GM19397 (cell line): Measurements from ENCODE around the gene HUS1.
"Not testable (repeated sequence)": the region's sequence is repeated elsewhere in the genome, so short reads cannot be mapped to it uniquely, and the experiment has no call there.

Source experiments
- ATAC-seq: cut with Tn5 transposase; IDR thresholded peaks from one replicate; pipeline ENCODE4 v1.9.1; 2021; ENCODE audit warnings: mild to moderate bottlenecking, moderate library complexity; ENCODE audit not compliant: unreplicated experiment

The HUS1 gene

DNA sequence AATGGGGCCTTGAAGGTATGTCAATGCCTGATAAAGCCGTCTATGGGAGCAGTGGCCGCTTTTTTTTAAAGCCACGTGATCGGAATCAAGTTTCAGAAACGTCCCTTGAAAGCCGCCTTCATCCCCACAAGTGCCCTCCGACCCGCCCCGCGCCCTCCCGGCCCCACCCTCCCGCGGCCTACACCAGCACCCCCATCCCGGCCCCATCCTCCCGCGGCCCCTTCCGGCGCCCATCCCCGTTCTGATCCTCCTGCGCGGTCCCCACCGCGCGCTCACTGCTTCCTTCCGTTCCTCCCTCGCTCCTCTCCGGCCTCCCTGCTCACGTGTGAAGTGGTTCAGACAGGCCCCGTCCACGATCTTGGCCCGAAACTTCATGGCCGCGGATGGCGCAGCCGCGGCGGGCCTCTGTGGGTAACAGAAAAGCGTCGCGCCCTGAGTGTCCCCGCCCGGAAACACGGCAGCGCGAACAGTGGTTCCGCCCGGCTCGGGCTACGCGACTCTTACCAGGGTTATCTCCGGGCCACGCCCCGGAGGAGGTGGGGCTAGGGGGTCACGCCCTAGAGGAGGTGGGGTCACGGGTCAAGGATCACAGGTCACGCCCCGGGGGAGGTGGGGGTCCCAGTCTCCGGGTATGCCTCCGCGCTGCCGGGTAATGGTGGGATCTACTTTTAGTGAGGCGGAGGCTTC, at the start of gene HUS1:
TSS of gene HUS1 (minus strand) at position 471 of the 687 bp plus-strand sequence. CDS start at position 375, 96 bp downstream.
- ATAC-seq = peak; percentile 99

DNA sequence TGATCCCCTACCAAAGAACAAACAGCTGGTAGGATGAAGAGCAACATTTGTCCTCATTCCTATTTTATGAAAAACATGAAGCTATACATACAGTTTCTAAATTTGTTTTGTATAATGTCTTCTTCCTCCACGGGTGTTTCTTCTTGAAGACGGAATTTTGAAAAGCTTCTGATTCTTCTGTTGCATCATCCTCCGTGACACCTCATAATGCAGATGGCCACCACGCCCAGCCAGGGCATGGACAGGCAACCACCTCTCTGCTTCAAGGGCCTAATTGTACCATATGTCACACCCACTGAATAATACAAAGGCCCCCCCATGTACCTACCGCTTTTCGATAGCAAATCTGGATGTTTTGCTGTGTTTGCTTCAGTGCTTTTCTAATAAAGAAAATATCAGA, 49.5 kb upstream of the HUS1 start, which contains the start of gene SUN3:
TSS of gene SUN3 (minus strand) at position 170 of the 400 bp plus-strand sequence. CDS start at position 1, 169 bp downstream.
- no peak for ATAC-seq

DNA sequence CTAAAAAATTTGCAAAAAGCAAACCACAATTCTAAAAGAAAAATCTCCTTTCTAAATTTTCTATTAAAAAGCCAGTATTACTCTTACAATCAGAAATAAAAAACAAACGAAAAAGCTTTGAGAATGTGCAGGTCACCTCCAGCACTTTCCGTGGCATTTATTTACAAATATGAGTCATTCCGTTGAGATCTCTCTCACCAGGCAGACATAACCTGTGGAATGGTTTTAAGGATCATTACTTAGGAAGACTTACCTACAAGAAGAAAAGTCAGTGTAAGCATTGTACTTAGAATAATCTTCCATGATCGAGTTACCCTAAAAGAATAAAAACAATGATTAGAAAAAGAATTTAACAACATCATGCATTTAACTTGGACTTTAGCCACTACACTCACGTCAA, 46.2 kb upstream of the HUS1 start:
- no peak for ATAC-seq

DNA sequence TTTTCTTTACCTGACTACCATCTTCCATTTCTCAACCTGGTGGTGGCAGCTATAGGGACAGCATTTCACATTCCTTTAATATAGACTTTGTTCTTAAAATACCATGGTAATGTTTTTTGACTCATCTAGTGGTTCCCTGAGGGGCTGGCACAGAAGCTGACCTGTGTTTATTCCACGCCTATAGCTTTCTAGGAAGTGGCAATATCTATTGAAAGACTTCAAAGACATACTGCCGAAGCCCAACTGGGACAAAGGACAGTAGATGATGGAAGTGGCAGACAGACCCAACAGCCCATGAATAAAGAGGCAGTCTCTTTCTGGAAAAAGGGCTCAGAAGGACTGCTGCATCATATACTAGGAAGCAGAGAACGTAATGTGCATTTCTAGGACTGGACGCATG, 38.3 kb upstream of the HUS1 start:
- ATAC-seq = no peak

DNA sequence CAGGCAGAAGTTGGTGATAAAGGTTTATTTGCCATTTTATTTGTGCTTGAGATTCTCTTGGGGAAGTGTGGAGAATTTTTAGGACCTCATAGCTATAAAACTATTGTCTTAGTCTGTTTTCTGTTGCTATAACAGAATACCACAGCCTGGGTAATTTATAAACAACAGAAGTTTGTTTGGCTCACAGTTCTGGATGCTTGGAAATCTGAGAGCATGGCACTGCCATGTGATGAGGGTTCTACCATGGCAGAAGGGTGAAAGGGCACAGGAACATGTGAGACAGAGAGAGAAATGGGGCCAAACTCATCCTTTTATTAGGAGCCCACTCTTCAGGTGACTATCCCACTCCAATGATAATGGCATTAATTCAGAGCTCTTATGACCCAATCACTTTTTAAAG, 37.2 kb upstream of the HUS1 start:
- no peak for ATAC-seq

DNA sequence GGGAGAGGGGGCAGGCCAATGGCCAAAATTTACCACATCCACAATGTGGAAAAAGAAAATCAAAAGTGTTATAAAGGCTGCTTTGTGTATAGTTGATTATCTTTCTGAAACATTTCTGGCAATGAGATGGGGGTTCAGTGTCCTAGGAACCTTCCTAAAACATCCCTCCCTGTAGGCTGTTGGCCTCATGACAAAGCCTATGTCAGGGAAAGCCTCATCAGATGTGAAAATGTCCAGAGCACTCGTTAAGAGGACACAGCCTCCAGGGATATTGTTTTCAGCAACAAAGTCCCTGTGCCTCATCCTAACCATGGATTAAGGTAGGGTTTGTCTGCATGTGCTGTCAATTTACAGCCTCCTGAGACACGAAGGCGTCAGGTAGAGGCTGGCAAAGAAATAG, 32.5 kb upstream of the HUS1 start:
- ATAC-seq = no peak

DNA sequence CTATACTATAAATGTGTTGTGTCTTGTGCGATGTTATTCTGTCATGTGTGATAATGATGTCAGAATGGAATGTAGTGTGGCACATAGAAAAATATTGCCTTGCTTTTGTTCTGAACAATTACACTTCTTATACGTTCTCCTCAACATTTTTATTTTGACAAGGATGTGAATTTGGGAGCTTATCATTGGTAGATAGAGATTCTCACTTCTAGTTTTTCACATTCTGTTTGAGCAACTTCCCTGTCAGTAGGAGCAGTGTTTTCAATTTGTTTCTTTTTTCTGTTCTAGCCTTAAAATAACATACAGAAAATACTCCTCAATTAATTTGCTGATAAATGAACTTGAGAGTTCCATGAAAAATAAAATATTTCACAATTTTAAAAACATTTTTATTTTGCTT, 31.9 kb upstream of the HUS1 start:
- ATAC-seq = no peak

DNA sequence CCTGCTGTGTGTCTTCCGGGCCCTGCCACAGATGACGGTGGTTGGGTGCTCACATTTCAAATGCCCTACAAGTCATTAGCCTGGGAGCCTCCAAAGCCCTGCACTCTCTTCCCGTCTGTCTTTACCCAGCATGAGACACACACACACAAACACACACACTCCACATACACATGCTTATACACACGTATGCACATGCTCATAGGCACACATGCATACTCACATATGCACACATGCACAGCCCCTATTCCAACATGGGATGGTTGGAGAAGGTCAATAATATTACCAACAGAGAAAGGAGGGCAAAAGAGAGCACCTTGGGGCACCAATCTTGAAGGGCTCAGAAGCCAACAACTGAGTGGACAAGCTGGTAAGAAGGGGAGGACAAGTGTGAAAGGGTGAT, 30.5 kb upstream of the HUS1 start:
- no peak for ATAC-seq

DNA sequence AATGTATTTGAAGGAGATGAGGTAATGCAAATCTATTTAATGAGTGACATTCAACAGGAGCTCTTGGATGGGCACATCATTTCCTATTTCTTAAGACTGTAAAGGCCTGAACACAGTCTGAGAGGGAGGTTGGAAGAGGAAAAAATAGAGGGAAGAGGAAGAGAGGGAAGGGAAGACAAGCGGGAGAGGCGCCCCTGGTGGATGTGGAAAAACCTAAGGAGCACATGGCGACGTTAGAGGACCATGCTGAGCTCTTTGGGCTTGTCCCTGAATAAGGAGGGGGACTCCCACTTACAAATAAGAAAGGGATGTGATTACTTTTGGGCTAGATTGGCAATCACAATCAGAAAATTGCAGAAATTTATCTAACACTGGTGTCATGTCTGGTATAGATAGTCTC, 29.8 kb upstream of the HUS1 start:
- ATAC-seq = no peak

DNA sequence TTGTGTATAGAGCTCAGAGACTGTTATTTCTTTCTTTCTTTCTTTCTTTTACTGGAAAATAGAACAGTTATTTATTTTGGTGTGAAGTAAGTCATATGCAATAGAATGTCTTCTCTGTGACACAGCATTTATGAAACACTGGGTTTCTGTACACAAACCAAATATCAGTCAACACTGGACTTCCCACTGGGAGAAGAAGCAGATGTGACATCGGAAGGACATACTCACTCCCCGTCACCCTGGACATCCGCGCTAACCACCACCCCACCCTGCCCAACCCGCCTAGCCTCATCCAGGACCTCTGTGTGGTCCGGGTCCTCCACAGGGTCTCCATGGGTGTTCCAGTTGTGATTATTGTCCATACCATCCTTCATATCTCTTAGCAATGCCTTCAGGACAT, 27.5 kb upstream of the HUS1 start:
- ATAC-seq = no peak

DNA sequence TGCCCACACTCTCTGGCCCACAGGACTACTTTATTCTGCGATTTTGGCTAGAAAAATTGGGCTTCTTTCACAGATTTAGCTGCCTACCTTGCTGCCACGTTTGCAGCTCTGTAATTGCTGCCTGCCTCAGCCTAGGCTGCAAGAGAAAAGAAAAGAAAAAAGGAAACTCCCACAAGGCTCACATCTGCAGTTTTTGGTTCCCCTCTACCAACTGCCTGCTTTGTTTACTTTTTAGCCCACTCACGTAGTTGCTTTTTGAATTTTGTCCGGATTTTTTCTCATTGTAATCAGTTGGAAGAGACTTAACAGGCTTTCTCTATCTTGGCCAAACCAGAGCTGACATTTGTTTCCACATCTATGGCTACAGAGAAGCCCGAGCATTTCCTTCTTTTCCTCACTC, 25.2 kb upstream of the HUS1 start:
- peak; percentile 77 for ATAC-seq

DNA sequence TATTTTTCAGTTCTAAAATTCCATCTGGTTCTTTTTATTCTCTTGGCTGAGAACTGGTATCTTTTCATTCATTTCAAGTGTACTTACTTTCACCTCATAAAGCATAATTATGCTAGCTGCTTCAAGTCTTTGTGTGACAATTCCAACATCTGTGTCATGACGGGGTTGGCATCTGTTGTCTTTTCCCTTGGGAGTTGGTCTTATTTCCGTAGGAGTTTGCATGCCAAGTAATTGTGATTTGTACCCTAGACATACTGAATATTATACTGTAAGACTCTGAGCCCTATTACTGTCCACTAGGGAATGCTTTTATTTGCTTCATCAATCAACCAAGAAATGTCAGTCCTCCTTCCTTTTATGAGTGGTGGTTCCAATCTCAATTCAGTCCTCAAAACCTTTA, 24.6 kb upstream of the HUS1 start:
- ATAC-seq = no peak

DNA sequence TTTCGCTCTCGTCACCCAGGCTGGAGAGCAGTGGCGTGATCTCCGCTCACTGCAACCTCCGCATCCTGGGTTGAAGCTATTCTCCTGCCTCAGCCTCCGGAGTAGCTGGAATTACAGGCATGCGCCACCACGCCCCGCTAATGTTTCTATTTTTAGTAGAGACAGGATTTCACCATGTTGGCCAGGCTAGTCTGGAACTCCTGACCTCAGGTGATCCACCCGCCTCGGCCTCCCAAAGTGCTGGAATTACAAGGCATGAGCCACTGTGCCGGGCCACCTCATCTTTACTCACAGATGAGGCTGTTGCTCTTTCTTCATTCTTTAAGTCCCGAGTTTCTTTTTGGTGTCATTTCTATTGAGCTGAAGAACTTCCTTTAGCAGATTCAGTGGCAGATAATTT, 20.7 kb upstream of the HUS1 start:
- not testable (repeated sequence) for ATAC-seq

DNA sequence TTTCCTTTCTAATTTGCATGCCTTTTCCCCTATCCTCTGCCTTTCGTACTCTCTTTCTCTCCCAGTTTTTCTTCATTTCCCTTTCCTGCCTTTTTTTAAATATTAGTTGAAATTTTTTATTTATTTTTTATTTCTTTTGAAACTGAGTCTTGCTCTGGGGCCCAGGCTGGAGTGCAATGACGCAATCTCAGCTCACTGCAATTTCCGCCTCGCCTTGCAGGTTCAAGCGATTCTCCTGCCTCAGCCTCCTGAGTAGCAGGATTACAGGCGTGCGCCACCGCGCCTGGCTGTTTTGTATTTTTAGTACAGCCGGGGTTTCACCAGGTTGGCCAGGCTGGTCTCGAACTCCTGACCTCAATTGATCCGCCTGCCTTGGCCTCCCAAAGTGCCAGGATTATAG, 20.0 kb upstream of the HUS1 start:
- no peak for ATAC-seq

DNA sequence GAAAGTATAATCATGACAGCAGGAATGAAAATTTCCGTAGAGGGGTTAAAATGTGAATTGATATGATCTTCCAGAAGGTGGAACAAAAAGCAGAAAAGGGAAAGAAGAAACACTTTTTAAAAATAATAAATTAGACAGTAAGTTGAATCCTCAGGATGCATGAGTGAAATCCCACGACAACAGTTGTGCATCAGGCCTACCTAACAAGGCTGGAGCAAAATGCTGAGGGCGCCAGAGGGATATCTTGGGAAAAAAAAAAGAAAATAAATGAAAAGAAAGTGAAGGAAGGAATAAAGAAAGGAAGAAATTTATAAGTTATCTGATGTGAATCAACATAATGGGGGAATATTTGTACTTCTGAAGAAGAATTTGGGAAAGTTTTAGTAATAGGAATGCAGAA, 13.0 kb upstream of the HUS1 start:
- ATAC-seq = no peak

DNA sequence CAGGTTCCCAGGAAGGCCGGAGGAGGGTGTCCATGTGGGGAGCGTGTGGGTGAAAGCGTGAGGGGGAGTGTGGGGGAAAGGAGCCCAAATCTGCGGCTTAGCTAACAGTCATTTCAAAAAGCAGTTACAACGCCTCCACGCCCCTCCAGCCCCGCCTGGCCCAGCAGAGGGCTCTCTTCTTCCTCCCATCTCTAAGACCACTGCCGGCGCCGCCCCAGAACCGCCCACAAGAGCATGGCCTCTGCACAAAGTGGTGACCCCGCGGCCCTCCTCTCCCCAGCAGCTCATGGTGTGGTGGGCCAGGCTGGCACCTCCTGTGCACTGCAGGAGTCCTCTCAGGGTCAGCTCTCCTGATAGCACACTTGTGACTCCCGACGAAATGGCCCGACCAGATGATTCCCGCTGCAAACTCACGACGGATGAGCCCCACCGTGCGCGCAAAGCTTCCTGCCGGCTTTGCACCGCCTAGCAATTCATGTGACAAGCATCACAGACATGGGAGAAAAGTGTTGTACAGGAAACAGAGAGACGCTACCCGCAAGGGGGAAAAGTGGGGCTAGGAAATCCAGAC, 12.4 kb upstream of the HUS1 start:
- peak; percentile 99 for ATAC-seq

DNA sequence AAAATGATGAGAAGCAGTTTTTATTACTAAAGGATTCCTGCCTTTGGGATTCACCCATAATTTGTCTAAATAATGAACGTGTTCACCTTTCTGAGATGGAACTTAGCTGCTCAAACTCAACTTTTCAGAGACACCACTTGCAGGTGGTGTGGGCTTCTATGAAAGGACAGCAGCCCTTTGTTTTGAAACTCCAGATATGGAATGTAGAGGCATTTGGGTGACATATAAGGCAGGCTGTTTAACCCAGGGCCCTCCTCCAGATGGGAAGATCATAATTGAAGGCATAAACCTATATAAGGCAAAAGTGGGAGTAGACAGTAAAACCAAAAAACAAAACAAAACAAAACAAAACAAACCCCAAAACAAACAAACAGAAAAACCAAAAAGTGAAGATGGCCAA, 11.9 kb upstream of the HUS1 start:
- no peak for ATAC-seq

DNA sequence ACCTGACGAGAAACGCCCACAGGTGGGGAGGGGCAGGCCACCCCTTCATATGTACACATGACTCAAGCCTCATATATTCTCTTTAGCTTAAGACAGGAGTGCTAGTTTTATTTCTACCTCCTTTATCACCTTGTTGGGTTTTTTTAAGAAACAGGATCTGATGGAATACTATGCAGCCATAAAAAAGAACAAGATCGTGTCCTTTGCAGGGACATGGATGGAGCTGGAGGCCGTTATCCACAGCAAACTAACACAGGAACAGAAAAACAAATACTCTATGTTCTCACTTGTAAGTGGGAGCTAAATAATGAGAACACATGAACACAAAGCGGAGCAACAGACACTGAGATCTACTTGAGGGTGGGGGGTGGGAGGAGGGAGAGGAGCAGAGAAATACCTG, 11.2 kb upstream of the HUS1 start:
- ATAC-seq = no peak

DNA sequence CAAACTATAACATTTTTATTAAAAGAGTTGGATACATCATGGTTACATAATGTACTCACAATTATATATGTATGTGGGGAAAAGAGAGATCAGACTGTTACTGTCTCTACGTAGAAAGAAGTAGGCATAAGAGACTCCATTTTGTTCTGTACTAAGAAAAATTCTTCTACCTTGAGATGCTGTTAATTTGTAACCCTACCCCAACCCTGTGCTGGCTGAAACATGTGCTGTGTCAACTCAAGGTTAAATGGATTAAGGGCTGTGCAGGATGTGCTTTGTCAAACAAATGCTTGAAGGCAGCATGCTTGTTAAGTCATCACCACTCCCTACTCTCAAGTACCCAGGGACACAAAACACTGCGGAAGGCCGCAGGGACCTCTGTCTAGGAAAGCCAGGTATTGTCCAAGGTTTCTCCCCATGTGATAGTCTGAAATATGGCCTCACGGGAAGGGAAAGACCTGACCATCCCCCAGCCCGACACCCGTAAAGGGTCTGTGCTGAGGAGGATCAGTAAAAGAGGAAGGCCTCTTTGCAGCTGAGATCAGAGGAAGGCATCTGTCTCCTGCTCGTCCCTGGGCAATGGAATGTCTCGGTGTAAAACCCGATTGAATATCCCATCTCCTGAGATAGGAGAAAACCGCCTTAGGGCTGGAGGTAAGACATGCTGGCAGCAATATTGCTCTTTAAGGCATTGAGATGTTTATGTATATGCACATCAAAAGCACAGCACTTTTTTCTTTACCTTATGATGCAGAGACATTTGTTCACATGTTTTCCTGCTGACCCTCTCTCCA, 10.4 kb upstream of the HUS1 start:
- not testable (repeated sequence) for ATAC-seq

DNA sequence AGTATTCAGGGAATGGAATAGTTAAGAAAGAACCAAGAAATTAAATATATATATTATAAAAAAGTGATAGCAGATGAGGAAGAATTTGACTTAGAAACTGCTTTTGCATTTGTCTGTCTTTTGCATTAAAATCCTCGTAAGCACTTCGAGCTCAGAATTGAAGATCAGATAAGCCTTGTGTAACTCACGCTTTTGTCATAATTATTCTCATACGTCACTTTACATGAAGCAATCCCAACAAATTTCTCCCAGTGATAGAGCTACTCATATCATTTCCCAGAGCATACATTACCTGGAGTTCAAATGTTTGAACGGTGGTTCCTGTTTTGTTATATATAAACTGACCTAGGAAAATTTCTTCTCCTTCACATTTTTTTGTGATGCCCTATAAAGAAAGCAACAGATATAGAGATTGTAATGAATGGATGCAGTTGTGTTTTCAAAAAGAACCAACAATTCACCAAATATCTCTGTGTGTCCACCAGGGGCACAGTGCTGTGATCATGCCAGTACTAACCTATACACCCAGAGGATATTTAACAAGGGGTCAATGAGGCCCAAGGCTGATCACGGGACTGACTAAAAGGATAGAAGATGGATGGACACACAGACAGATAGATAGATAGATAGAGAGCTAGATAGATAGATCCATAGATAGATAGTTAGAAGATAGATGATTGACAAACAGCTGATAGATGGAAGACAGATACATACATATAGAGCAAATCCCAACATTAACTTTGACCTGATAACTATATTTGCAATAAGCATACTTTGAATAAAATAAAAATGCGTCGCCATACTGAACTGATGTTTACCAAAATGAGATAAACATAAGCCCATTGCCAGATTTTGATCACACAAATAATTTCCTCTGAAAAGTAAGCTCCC, 9.3 kb upstream of the HUS1 start:
- no peak for ATAC-seq

DNA sequence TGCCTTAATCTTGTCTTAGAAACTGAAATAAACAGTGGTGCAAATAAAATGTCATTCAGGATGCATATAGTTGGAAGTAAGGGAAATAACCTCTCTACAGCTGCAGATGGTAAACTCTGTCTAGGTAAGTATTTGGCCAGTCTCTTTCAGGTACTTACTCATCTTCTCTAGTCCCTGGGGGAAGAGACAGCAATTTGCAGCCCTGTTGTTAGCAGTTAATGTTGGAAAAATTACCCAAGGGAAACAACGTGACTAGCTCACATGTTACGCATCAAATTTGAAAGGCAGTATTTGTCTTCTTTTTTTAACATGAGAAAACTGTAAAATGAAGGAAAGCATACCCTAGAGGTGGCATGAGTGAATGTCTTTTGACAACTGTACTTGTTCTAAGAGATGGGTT, 3.2 kb upstream of the HUS1 start:
- no peak for ATAC-seq
